Fibroblast of the aortic adventitia (primary cell): ENCODE results near the gene SPEG. TPM values are rescaled to one million over a fixed set of nuclear protein-coding genes. Genes with fewer than 3 reads are reported as not detected.

Experiments
- DNase-seq: peaks from one replicate; pipeline ENCODE4 v3.0.0-alpha.2; 2010; ENCODE audit warnings: low read depth
- H3K4me3 ChIP-seq: 2 replicates; pipeline ENCODE4 v1.5.1; 2011; ENCODE audit warnings: low read depth, mild to moderate bottlenecking, control low read depth, low read length, moderate library complexity
- total RNA-seq: library from RNA; depleted of rRNA; stranded (reverse); fragments of >200 nt; gene quantifications from 2 replicates; pipeline ENCODE4 v1.2.3, GENCODE V29; 2012; ENCODE audit warnings: low replicate concordance
- TF ChIP-seq, protein P1 (sequence below): IDR thresholded peaks from 2 replicates; pipeline ENCODE4 v1.5.1; 2011; ENCODE audit warnings: mild to moderate bottlenecking, low read length, control low read depth, inconsistent platforms; ENCODE audit not compliant: insufficient read depth

Gene SPEG
- total RNA-seq, 1 donor, result 22.7 TPM

DNA sequence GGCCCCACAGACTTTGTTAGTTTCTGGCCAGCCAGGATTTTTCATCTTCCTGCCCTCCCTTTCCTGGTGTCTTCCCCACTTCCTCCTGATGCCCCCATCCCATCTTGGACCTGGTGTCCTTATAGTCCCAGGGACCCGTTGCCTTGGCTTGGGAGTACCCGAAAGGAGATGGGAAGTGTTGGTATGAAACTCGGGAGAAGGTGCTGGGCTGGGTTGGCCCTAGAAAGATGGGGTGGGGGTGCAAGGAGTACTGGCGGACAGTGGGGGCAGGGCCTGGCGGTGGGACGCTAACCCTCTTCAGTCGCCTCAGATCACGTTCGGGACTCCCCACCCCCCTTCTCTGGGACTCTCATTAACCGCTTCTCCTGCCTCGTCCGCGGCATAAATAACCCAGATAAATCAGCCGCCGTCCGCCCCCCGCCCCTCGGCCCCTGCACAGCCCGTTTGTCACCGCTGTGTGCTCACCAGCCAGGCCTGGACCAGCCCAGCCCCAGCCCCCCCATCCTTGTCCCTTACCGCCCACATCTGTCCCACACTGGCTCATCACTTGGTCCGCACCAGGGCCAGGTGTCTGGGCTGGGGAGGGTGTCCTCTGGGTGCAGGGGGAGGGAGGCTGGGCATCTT is 76.0 kb downstream of the SPEG start:
- no peak overlapping the region for H3K4me3 ChIP-seq
- no peak for DNase-seq
- TF ChIP-seq, protein P1, sequence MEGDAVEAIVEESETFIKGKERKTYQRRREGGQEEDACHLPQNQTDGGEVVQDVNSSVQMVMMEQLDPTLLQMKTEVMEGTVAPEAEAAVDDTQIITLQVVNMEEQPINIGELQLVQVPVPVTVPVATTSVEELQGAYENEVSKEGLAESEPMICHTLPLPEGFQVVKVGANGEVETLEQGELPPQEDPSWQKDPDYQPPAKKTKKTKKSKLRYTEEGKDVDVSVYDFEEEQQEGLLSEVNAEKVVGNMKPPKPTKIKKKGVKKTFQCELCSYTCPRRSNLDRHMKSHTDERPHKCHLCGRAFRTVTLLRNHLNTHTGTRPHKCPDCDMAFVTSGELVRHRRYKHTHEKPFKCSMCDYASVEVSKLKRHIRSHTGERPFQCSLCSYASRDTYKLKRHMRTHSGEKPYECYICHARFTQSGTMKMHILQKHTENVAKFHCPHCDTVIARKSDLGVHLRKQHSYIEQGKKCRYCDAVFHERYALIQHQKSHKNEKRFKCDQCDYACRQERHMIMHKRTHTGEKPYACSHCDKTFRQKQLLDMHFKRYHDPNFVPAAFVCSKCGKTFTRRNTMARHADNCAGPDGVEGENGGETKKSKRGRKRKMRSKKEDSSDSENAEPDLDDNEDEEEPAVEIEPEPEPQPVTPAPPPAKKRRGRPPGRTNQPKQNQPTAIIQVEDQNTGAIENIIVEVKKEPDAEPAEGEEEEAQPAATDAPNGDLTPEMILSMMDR, result no peak

GRCh38 chr2:219511547-219512325 is 77.1 kb downstream of the SPEG start:
- TF ChIP-seq, protein P1, result no peak
- DNase-seq, result no peak
- H3K4me3 ChIP-seq, result no peak overlapping the region

- no peak for DNase-seq
- no peak overlapping the region for H3K4me3 ChIP-seq
- TF ChIP-seq, protein P1, result no peak
Observed at GRCh38 chr2:219512524-219513216, 78.0 kb downstream of the SPEG start.

- no peak overlapping the region for H3K4me3 ChIP-seq
- TF ChIP-seq, protein P1, result no peak
- DNase-seq, result no peak
Observed at GRCh38 chr2:219513787-219514186, 79.1 kb downstream of the SPEG start.

DNA sequence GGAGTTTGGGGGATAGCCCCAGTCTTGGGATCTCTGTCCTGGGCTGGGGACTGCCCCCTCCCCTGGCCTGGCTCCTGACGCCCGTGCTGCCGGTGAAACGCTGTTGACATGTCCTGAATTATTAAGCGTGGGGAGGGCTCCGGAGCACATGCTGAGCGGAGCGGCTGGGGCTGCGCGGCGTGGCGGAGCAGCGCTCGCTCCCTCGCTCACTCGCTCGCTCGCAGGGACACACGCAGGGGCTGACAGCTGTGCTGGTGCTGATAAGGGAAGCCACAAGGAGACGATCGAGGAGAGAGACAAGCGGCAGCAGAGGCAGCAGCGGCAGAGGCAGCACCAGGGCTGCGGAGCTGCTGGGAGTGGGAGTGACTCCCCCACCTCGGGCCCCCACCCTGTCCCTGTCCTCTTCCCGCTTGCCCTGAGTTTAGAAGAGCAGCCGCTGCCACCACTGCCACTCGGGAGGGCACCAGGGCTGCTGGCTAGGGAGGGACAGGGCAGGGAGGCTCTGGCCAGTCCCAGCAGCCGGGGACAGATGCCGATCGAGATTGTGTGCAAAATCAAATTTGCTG is 79.6 kb downstream of the SPEG start, which contains the start of gene ASIC4:
Gene ASIC4, plus strand, starts transcription at position 287 of the 566 bp plus-strand sequence. Its CDS starts 243 bp downstream, at position 530.
- H3K4me3 ChIP-seq, result no peak within 1 kb of the TSS
- no peak for DNase-seq
- TF ChIP-seq, protein P1, result no peak

DNA sequence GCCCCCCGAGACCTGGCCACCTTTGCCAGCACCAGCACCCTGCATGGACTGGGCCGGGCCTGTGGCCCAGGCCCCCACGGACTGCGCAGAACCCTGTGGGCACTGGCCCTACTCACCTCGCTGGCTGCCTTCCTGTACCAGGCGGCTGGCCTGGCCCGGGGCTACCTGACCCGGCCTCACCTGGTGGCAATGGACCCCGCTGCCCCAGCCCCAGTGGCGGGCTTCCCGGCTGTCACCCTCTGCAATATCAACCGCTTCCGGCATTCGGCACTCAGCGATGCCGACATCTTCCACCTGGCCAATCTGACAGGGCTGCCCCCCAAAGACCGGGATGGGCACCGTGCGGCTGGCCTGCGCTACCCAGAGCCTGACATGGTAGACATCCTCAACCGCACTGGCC is 80.2 kb downstream of the SPEG start:
- TF ChIP-seq, protein P1, result no peak

More for the DNA sequence above, 80.2 kb downstream of the SPEG start:
- no peak for DNase-seq
- H3K4me3 ChIP-seq, result no peak overlapping the region
